HEK293T (cell line): Measurements from ENCODE around the gene TFRC.
"Not testable (repeated sequence)": the region's sequence is repeated elsewhere in the genome, so short reads cannot be mapped to it uniquely, and the experiment has no call there.

Experiments used
- CTCF ChIA-PET: fragments of 350-600 bp; formaldehyde crosslinking; extraction: SDS; loops from one replicate; lab custom pipeline; 2021; ENCODE audit warnings: antibody characterized with exemption, inconsistent platforms; lab: Yijun Ruan, JAX
- POLR2A ChIA-PET: fragments of 350-600 bp; formaldehyde crosslinking; extraction: SDS; loops from one replicate; lab custom pipeline; 2020; ENCODE audit warnings: antibody characterized with exemption, inconsistent platforms; lab: Yijun Ruan, JAX
- DNase-seq: peaks from one replicate; pipeline ENCODE4 v3.0.0; 2012; ENCODE audit warnings: mixed read lengths; ENCODE audit errors: extremely low spot score
- ARNT ChIP-seq: fragments of 450-650 bp; IDR thresholded peaks from 2 replicates; pipeline ENCODE4 v1.6.1; 2017; ENCODE audit warnings: mild to moderate bottlenecking
- BHLHE40 ChIP-seq: fragments of 450-650 bp; IDR thresholded peaks from 2 replicates; pipeline ENCODE4 v1.6.1; 2016; ENCODE audit warnings: mild to moderate bottlenecking, moderate library complexity, borderline replicate concordance
- CTBP1 ChIP-seq: fragments of 450-650 bp; IDR thresholded peaks from 2 replicates; pipeline ENCODE4 v1.6.1; 2016; ENCODE audit warnings: borderline replicate concordance
- ELF4 ChIP-seq: fragments of 450-650 bp; IDR thresholded peaks from 2 replicates; pipeline ENCODE4 v1.6.1; 2017; ENCODE audit warnings: antibody characterized with exemption
- FOXA1 ChIP-seq: fragments of 450-650 bp; IDR thresholded peaks from 2 replicates; pipeline ENCODE4 v1.6.1; 2016; ENCODE audit warnings: mild to moderate bottlenecking
- FOXK2 ChIP-seq: fragments of 450-650 bp; IDR thresholded peaks from 2 replicates; pipeline ENCODE4 v1.6.1; 2016; ENCODE audit warnings: mild to moderate bottlenecking
- FOXM1 ChIP-seq: fragments of 450-650 bp; IDR thresholded peaks from 2 replicates; pipeline ENCODE4 v1.6.1; 2017; ENCODE audit warnings: mild to moderate bottlenecking, borderline replicate concordance
- HDGF ChIP-seq: fragments of 450-650 bp; IDR thresholded peaks from 2 replicates; pipeline ENCODE4 v1.6.1; 2017; ENCODE audit warnings: antibody characterized with exemption, borderline replicate concordance
- L3MBTL2 ChIP-seq: fragments of 450-650 bp; conservative IDR thresholded peaks from 2 replicates; pipeline ENCODE4 v1.6.1; 2016; ENCODE audit warnings: mild to moderate bottlenecking
- LEF1 ChIP-seq: fragments of 450-650 bp; IDR thresholded peaks from 2 replicates; pipeline ENCODE4 v1.6.1; 2017; ENCODE audit warnings: mild to moderate bottlenecking, borderline replicate concordance
- NFRKB ChIP-seq: fragments of 450-650 bp; IDR thresholded peaks from 2 replicates; pipeline ENCODE4 v1.6.1; 2016; ENCODE audit warnings: mild to moderate bottlenecking, moderate library complexity
- PKNOX1 ChIP-seq: fragments of 450-650 bp; IDR thresholded peaks from 2 replicates; pipeline ENCODE4 v1.6.1; 2016
- SP1 ChIP-seq: fragments of 450-650 bp; IDR thresholded peaks from 2 replicates; pipeline ENCODE4 v1.6.1; 2017
- SUZ12 ChIP-seq: fragments of 450-650 bp; IDR thresholded peaks from 2 replicates; pipeline ENCODE4 v1.6.1; 2016; ENCODE audit warnings: mild to moderate bottlenecking
- TARDBP ChIP-seq: fragments of 450-650 bp; IDR thresholded peaks from 2 replicates; pipeline ENCODE4 v1.6.1; 2016
- ZNF384 ChIP-seq: fragments of 450-650 bp; IDR thresholded peaks from 2 replicates; pipeline ENCODE4 v1.6.1; 2016

Gene TFRC

DNA sequence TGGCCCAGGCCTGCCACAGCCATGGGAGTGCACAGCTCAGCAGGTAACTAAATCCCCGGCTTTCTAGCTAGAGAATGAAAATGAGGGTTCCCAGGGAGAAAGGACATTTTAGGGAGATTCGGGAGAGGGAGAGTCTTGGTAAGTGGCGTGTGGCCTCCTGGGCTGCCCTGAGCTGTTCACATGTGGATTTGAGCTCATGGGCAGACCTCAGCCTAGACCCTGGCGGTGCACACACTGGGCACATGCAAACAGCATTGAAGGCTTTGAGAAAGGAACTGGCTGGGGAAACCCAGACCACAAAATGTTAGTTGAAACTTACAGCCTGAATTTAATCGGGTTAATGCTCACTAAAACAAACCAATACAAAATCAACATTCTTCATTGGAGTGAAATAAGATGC lies 72.4 kb downstream of the TFRC start:
- TF ChIP-seq SP1 (no peak), FOXA1 (no peak), LEF1 (no peak), ARNT (no peak), FOXM1 (no peak), L3MBTL2 (no peak), ELF4 (no peak), SUZ12 (no peak), HDGF (no peak), TARDBP (no peak), PKNOX1 (no peak)
- DNase-seq = no peak
- ChIA-PET CTCF (no interaction called here), POLR2A (no interaction called here)

DNA sequence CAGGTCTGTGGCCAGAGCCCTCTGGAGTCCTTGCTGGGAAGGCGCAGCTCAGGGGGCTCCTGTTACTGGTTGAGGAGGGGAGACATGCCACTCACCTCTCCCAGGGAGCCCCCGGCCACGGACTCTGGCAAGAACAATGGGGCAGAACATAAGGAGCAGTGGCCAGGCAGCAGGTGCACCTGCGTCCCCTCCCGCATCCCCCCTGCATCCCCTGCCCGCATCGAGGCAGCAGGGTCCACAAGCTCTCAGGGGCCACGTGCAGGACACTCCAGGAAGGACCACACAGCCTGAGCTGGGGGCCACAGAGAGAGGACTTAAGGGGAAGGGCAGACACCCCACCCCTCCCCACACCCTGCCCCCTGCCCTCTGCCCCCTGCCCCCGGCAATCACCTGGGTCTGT lies 73.0 kb downstream of the TFRC start:
- TF ChIP-seq BHLHE40 = no peak
- no peak for TF ChIP-seq CTBP1
- no peak for TF ChIP-seq LEF1
- no peak for TF ChIP-seq SP1
- TF ChIP-seq ZNF384 = no peak
- no peak for TF ChIP-seq SUZ12
- TF ChIP-seq FOXM1 = no peak
- TF ChIP-seq FOXK2 = no peak
- no peak for TF ChIP-seq PKNOX1
- no peak for TF ChIP-seq ELF4
- no peak for TF ChIP-seq L3MBTL2
- TF ChIP-seq NFRKB = no peak
- no peak for TF ChIP-seq FOXA1
- no peak for TF ChIP-seq TARDBP
- no peak for TF ChIP-seq HDGF
- TF ChIP-seq ARNT = no peak
- DNase-seq = no peak
- ChIA-PET POLR2A (no interaction called here), CTCF (no interaction called here)

DNA sequence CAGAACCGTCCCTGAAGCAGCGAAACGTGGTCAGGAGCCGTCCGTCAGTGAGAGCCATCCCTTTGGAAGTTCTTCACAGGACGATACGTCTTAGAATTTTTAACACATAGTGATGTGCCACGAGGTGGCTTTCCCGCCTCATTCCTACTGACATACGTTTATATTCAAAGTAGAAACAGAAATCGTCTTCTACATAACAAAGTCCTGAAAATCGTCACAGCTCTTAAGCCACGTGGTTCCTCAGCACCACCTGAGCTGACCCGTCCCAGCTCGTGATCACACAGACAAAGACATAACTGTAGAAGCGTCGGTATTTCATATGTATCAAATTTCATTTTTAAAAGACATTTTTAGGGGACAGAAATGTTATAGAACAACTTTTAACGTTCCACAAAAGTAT lies 73.5 kb downstream of the TFRC start:
- DNase-seq = no peak
- TF ChIP-seq FOXM1 (no peak), SP1 (no peak), LEF1 (no peak), L3MBTL2 (no peak), FOXK2 (no peak), FOXA1 (no peak), NFRKB (no peak), SUZ12 (no peak), BHLHE40 (no peak), TARDBP (no peak), CTBP1 (no peak), ELF4 (no peak), HDGF (no peak), ARNT (no peak), ZNF384 (no peak), PKNOX1 (no peak)
- ChIA-PET POLR2A (no interaction called here), CTCF (no interaction called here)

DNA sequence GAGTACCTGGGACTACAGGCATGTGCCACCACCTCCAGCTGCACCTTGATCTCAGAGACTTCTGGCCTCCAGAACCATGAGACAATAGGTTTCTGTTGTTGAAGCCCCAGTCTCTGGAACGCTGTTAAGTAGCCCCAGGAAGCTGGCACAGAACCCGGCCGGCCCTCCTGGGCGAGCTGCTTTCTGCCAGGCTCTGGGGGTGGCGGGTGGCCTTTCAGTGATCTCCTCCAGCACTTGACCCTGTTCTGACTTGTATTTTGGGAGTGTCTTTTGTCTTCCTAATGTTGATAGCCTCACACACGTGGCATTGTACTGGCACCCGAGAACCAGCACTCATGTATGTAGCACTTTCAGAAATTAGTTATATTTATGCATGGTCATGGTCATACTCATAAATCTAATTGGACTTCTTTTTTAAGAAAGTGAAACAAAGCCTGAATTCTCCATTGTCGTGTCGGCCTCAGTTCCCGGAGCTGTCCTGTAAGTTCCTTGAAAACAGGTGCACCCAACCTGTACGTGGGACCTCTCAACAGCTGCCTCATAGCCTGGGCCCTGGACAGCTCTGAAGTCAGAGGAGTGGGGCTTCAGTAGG lies 74.0 kb downstream of the TFRC start:
- CTCF ChIA-PET = interaction anchor here (0.7 kb wide), 1 partner anchor 69 kb away, joined by 3 read pairs; no protein-coding TSS in a partner anchor
- POLR2A ChIA-PET = no interaction called here
- DNase-seq = no peak
- TF ChIP-seq PKNOX1 (no peak), HDGF (no peak), BHLHE40 (no peak), L3MBTL2 (no peak), FOXM1 (no peak), TARDBP (no peak), CTBP1 (no peak), ARNT (no peak), ZNF384 (no peak), ELF4 (no peak), LEF1 (no peak), NFRKB (no peak)

DNA sequence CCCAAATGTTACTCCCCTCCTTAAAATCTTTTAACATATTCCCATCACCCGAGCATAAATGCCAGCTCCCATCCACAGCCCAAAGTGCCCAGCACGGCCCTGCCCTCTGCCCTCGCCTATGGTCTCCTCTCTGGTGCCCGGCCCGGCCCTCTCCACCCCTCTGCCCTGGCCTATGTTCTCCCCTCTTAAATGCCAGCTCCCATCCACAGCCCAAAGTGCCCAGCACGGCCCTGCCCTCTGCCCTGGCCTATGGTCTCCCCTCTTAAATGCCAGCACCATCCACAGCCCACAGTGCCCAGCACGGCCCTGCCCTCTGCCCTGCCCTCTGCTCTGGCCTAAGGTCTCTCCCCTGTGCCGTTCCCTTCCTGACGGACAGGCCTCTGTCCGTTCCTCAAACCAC lies 76.6 kb downstream of the TFRC start:
- DNase-seq, CTCF ChIA-PET, POLR2A ChIA-PET: not testable (repeated sequence)

DNA sequence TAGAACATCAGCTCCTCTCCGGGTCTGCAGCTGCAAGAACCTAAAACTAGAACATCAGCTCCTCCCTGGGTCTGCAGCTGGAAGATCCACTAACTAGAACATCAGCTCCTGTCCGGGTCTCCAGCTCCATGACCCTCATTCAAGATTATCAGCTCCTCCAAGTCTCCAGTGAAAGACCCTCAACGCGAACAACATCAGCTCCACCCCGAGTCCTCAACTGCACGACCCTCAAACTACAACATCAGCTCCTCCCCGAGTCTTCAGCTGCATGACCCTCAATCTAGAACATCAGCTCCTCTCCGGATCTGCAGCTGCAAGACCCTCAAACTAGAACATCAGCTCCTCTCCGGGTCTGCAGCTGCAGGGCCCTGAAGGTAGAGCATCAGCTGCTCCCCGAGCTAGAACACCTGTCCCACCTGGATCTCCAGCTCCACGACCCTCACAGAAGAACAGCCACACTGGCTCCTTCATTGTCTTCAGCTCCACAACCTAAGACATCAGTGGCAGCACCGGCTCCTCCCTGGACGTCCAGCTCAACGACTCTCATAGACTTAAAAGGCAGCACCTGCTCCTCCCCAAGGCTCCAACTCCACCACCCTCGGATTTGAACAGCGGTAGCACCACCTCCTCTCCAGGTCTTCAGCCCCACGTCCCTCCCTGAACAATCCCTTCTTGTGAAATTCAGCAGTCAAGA lies 77.4 kb downstream of the TFRC start:
- CTCF ChIA-PET = interaction anchor here (0.7 kb wide), 1 partner anchor 82 kb away, joined by 4 read pairs; no protein-coding TSS in a partner anchor
- DNase-seq, POLR2A ChIA-PET: not testable (repeated sequence)
